Epidermal melanocyte (primary cell): Measurements from ENCODE around the gene SNX3.
"Not testable (repeated sequence)": the region's sequence is repeated elsewhere in the genome, so short reads cannot be mapped to it uniquely, and the experiment has no call there.

Experiments
- DNase-seq: peaks from one replicate; pipeline ENCODE4 v3.0.0; 2011; ENCODE audit warnings: low spot score; ENCODE audit not compliant: insufficient read length

The SNX3 gene

DNA sequence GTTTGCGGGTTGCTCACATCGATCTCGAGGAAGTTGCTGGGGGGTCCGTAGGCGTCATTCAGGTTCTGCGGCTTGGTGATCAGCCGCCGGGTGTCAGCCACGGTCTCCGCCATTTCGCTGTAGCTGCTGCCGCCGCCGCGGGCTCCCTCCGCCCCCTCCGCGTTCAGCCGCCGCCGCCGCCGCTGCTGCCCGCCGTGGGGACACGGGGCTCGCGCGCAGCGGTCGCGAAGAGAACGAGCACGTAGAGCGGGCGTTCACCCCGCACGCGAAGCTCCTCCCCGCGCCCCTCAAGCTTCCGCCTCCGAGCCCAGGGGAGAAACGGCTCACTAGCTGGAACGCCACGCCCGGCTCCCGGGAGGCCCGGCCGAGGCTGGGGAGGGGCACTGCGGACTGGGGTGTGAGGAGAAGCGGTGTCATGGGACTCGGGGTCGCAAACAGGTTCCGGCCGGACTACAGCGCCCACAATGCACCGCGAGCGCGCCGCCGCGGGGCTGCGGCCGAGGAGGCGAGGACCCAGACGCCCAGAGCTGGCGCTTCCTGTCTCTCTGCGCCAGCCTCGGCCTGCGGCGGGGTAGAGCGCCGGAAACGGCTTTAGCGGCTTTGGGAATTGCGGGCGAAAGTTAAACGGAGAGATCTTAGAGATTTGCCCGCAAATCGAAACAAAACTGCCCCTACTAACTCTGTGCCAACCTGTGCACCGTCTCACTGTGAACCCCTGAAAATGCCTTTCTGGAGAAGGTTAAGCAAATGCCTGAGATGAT lies at the start of gene SNX3:
Gene SNX3 (minus strand): TSS at position 232 of the 761 bp plus-strand sequence. CDS start 119 bp downstream, at position 113.
- DNase-seq: peak; percentile 96

DNA sequence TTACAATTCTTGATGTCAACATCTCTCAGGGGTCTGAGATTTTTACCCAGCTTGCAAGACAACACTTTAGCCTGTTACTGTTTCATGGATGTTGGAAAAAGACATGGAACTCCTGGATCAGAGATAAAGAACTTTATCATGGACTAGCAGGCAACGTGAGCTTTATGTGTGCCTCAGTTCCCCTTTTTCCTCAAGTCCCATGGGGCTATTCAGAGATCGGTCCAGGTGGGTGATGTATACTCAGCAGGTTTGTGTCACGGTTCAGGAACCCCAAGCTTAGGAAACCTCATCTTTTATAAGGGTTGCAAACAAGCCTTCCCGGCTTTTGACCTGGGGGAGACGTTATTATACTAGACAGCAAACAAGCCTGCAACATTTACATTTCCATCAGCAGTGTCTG lies 49.0 kb upstream of the SNX3 start:
- DNase-seq: no peak

DNA sequence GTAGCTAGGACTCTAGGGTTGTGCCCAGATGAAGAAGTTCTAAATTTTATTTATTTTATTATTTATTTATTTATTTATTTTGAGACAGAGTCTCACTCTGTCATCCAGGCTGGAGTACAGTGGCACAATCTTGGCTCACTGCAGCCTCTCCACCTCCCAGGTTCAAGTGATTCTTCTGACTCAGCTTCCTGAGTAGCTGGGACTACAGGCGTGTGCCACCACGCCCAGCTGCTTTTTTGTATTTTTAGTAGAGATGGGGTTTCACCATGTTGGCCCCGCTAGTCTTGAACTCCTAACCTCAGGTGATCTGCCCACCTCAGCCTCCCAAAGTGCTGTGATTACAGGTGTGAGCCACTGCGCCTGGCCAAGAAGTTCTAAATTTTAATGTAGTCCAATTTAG lies 47.8 kb upstream of the SNX3 start:
- not testable (repeated sequence) for DNase-seq

DNA sequence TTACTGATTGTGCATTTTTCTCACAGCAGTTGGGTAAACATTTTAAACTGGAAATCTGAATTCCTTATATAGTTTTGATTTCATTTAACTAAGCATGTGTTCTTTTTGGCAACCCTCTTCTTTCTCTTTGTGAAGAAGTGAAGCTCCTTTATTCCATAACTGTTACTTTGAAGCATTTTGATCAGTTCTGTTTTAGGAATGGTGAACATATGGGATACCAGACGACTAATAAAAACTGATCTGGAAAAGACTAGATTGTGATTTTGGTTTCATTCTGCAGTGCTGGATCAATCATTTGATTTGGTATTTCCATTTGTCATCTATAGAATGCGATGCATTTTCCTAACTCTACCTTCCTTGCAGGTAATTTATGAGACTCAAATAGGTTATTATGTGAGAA lies 43.8 kb upstream of the SNX3 start:
- no peak for DNase-seq

DNA sequence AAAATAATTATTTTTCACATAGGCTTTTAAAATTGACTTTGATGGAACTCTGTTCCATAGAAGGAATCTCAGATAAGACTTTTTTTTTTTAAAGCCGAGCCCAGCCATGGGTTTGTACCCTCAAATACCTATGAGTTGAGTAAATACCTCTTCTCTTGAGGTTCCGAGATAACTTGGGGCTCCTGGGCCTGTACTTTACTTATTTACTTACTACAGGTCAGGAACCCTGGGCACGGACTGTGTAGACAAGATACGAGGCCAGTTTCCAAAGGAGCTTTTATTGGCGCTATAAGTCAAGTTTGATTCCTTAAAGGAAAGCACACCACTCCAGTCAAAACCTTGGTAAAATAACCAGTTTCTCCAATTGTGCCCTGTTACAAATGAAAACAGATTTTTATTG lies 41.5 kb upstream of the SNX3 start:
- DNase-seq: no peak

DNA sequence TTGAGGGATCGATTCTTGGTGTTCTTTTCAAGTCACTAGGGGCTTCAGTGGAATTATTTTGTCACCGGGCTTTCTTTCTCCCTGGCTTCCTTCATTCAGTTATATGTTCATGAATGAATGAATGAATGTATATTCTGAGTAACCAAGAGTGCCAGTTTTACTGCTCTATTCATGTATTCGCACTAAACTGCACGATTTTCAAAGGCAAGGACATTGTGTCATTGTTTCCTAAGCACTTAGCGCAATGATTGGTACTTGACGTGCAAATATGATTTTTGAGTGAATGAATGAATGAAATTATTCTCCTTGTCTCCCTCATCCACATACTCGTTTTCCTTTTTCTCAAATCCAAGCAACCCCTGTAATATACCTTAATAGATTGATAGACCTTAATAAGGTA lies 34.8 kb upstream of the SNX3 start:
- DNase-seq: no peak

DNA sequence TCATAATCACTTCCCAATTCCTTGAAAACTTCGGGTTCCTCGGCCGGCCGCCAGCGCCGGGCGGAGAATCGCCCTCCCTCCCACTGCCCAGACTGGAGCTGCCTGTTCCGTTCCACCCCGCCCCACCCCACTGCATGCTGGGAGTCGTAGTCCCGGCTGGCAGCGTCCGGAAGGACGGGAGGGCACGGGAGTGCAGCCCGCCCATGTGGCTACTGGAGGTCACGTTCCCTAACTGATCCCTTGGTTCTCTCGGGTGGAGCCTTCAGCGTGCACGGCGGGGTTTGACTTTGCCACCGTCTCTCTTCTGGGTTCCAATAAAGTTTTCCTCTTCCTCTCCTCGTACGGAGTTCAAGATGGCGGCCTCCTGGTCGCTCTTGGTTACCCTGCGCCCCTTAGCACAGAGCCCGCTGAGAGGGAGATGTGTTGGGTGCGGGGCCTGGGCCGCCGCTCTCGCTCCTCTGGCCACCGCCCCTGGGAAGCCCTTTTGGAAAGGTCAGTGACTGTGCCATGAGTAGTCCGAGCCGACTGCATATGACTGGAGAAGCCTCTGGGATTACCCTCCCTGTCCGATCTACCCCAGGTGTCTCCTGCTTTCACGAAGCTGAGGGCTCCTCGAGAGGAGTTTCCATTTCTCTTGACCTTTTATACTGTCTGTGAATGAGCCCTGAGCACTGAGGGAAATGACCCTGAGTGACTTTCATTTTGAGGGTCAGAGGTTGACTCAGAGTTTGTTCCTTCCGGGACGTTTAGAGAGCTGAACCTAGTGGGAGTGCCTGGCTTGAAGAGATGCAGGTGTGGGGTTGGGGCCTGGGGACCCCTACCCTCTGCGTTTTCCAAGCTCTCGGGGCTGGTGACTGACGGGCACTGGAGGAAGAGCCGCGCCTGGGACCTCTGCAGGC lies 34.1 kb upstream of the SNX3 start, which contains the start of gene AFG1L:
Gene AFG1L (plus strand): TSS at position 328 of the 899 bp plus-strand sequence. CDS start 26 bp downstream, at position 354.
- DNase-seq: peak; percentile 95

DNA sequence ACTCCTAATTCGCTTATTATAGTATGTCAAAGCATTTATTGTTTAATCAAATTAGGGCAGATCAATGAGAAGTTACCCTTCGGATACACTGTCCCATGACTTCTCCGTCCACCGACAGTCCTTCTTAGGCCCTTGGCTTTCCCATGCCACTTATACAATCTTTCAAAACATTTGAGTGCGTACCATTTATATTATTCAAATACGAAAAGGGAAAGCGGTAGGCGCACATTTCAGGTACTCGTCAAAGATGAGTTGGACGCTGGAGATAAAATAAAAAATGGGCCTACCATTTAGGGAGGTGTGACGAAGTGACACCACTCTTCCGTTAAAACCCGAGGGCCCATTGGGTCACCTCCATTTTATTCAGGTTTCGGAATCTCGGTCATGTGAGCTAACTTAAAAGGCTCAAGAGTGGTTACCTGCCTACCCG lies 33.5 kb upstream of the SNX3 start:
- no peak for DNase-seq

DNA sequence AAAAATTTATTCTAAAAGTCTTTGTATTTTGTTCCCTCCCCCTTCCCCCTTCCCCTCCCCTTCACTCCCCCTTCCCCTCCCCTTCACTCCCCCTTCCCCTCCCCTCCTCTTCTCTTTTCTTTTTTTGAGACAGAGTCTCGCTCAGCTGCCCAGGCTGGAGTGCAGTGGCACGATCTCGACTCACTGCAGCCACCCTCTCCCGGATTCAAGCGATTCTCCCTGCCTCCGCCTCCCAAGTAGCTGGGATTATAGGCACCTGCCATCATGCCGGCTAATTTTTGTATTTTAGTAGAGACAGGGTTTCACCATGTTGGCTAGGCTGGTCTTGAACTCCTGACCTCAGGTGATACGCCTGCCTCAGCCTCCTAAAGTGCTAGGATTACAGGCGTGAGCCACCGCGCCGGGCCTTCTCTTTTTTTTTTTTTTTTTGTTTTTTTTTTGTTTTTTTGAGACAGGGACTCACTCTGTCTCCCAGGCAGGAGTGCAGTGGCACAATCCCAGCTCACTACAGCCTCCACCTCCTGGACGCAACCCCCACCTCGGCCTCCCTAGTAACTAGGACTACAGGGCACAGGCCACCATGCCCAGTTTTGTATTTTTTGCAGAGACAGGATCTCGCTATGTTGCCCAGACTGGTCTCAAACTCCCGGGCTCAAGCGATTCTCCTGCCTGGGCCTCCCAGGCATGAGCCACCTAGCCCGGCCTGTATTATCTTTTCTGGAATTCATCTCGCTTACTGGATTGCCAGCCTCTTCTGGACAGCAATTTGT lies 32.9 kb upstream of the SNX3 start:
- no peak for DNase-seq

DNA sequence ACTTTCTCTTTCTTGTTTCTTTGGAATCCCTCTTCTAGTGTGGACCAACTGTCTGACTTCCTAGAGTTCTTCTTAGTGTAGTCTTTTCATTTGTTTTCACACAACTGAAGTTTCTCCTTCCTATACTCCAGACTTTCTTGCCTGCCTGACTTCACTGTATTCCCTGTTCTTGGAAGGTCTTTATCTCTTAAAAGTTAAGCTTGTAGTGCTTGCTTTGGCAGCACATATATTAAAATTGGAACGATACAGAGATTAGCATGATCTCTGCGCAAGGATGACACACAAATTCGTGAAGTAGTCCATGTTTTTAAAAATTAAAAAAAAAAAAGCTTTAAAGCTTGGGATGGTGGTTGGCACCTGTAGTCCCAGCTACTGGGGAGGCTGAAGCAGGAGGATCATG lies 31.7 kb upstream of the SNX3 start:
- not testable (repeated sequence) for DNase-seq

DNA sequence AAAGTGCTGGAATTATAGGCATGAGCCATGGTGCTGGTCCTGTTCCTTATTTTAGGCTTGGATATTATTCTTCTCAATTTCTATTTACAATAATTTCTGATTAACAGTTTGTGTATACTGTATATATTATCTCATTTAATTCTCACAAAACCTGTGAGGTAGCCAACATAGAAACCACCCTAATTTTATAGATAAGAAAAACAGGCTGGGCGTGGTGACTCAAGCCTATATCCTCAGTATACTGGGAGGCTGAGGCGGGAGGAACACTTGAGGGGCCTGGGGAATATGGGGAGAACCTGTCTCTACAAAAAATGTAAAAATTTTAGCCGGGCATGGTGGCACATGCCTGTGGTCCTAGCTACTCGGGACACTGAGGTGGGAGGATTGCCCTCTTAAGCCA lies 30.3 kb upstream of the SNX3 start:
- DNase-seq: no peak

DNA sequence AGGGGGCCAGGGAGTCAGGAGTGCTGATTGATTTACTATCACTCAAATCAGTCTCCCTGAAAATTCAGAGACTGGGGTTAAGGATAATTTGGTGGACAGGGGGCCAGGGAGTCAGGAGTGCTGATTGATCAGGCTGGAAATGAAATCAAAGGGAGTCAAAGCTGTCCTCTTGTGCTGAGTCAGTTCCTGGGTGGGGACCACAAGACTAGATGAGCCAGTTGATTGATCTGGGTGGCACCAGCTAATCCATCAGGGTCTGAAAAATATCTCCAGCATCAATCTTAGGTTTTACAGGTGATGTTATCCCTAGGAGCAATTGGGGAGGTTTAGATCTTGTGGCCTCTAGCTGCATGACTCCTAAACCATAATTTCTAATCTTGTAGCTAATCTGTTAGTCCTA lies 27.9 kb upstream of the SNX3 start:
- no peak for DNase-seq

DNA sequence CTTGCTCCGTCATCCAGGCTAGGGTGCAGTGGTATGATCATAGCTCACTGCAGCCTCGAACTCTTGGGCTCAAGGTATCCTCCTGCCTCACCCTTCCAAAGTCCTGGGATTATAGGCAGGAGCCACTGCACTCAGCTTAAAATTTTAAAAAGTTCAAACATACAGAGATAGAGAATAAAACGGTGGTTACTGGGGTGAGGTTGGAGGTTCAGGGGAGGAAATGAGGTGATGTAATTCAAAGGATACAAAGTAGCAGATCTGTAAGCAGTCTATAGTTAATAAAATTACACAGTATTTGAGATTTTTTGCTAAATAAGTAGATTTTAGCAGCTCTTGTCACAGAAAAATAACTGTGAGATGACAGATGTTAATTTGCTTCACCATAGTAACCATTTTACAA lies 26.5 kb upstream of the SNX3 start:
- no peak for DNase-seq

DNA sequence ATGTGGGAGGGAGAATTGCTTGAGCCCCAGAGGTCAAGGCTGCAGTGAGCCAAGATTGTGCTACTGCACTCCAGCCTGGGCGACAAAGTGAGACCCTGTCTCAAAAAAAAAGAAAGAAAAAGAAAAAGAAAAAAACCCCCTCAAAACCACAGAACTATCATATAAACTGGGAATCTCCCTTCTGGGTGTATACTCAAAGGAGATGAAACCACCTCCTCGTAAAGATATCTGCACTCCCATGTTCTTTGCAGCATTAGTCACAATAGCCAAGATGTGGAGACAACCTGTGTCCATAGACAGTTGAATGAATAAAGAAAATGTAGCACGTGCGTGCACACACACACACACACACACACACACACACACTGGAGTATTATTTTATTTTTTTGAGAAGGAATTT lies 25.5 kb upstream of the SNX3 start:
- DNase-seq: no peak

DNA sequence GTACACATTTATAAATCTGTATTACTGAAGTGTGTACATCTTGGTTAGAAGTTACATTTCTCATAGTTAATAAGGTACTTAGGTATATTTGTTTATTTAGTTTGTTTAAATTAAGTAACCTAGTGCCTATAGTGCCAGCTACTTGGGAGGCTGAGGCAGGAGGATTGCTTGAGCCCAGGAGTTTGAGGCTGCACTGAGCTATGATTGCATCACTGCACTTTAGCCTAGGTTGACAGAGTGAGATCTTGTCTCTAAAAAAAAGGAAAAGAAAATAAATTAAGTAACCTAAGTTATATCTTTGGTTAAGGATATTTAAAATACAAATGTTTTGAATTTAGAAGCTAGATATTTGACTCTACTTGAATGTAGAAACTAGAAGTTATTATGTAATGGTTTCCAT lies 24.5 kb upstream of the SNX3 start:
- DNase-seq: no peak

DNA sequence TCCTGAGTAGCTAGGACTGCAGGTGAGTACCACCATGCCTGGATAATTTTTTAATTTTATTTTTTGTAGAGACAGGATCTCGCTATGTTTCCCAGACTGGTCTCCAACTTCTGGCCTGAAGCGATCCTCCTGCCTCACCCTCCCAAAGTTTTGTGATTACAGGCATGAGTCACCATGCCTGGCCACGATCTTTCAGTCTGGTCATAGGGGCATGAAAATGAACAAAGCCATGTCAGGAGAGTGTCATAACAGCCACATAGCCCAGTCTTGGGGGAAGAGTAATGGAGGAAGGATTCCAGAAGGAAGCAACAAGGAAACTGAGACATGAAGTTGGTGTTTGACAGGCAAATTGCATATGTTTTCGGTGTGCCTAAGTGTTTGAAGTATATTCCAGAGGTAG lies 17.0 kb upstream of the SNX3 start:
- DNase-seq: no peak

DNA sequence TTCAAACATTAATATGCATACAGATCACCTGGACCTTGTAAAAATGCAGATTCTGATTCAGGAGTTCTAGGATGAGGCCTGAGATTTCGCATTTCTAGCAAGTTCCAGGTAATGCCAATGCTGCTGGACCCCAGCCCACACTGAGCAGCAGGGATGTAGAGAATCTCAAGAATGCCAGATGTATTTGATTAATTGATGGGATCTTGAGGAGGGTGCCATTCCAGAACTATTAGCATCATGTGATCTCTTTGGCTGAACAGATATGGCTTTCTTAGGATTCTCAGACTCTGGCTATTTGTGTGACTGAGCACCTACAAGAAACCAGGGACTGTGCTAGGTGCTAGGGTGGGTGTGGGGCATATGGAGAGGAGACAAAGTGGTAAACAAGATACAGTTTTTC lies 16.5 kb upstream of the SNX3 start:
- DNase-seq: no peak

DNA sequence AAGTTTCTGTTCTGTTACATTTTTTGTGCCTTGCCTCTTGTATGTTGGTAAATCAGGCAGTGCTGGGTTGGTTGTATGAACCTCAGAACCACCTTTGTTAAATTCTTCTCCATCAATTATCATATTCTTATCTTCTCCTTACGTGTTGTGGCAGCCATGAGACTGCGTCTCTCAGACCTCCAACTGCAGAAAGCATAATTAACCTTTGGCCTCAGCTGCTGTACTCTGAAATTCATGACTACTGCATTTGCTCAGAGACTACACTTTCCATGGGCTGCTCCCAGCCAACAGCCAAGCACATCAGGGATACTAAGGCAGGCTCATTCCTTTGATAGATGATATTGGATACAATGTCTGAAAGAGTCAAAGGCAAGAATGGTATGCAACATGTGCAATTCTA lies 15.1 kb upstream of the SNX3 start:
- DNase-seq: no peak

DNA sequence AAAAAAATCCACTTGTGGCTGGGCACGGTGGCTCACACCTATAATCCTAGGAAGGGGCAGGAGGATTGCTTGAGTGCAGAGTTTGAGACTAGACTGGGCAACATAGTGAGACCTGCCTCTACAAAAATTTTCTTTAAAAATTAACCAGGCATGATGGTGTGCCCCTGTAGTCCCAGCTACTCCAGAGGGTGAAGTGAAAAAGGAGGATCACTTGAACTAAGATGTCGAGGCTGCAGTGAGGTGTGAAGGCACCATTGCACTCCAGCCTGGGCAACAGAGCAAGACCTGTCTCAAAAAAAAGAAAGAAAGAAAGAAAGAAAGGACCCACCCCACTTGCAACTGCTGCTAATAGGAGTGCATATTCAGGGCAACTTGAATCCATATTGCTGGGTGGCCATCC lies 13.7 kb upstream of the SNX3 start:
- no peak for DNase-seq

DNA sequence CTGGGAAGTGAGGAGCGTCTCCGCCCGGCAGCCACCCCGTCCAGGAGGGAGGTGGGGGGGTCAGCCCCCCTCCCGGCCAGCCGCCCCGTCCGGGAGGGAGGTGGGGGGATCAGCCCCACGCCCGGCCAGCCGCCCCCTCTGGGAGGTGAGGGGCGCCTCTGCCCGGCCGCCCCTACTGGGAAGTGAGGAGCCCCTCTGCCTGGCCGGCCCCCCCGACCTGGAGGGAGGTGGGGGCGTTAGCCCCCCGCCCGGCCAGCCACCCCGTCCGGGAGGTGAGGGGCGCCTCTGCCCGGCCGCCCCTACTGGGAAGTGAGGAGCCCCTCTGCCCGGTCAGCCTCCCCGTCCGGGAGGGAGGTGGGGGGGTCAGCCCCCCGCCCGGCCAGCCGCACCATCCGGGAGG lies 9.1 kb upstream of the SNX3 start:
- not testable (repeated sequence) for DNase-seq

DNA sequence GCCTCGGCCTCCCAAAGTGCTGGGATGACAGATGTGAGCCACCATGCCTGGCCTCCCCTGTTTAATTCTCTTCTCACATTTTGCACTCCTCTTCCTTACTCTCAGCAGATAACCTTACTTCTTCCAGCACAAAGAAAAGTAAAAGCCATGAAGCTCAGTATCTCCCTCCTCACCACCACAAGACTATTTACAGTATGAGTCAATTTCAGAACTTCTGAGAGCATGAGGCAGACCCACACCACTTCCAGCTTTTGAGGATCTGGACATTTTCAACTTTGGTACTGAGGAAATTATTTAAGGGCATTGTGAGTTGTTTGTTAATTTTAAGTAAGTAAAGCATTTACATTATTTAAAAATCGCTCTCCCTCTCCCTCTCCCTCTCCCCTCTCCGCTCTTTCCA lies 8.0 kb upstream of the SNX3 start:
- no peak for DNase-seq

DNA sequence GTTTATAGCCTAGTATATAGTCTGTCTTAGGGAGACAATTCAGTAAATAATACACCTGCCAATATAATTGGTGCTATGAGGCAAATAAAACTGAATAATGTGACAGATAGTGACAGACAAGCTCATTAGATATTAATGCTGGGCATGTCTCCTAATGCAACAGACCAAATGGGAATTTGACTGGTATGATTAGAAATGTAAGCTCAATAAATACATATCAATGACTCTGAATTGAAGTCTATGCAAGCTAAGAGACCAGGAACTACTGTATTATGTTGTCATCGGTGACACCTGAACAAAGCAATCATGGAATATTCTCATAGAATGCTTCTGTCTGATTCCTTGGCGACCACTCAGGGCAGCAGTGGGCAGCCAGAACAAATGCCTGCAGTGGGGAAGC lies 2.5 kb upstream of the SNX3 start:
- DNase-seq: no peak
